ENCODE data around the gene GID8. TPM values are rescaled to one million over a fixed set of nuclear protein-coding genes. Genes with fewer than 3 reads are reported as not detected.

GID8 gene
- polyA plus RNA-seq, 6 donors from 2014 or later = 15.7 to 19.7 (median 17.8) TPM

DNA sequence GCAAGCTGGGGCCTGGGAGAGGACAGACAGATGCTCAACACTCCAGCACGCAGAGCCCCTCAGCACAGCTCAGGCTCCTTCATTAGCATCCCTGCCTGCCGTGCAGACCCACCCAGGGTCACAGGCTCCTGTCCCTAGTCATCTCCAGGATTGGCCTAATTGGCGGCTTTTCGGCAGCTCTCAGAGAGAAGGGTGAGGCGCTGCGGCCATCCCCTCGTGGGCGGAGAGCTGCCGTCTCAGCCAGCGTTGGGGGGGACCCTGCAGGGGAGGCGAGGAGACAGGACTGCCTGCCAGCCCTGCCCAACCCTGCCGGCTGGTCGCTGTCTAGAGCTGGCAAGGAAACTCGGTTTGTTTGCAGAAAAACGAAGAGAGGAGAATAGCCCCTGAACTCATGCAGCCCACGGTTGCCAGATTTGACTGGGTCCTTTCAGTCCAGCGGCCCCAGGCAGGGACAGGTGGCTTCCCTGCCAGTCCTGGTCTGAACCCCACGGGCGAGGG, 42.0 kb downstream of the GID8 start:
- H3K4me3 Mint-ChIP-seq = peak overlapping the region in 4 of 8 donors; percentile 6 to 47 (median 24)
- DNase-seq (no peak), ATAC-seq (ENCODE audit: low read depth in 2 of 2) (no peak)
- no peaks in the 10 kb centered on the region for H3K9me3 Mint-ChIP-seq
- peak overlapping the region in 2 of 6 donors; percentile 80 to 95 for H3K27ac Mint-ChIP-seq
- H3K36me3 Mint-ChIP-seq = no peaks in the 10 kb centered on the region
- peaks cover 27 to 55% (median 34%) of the 10 kb centered on the region in 3 donors for H3K4me1 Mint-ChIP-seq
- H3K27me3 Mint-ChIP-seq = peaks cover 39 to 85% (median 59%) of the 10 kb centered on the region in 3 donors

DNA sequence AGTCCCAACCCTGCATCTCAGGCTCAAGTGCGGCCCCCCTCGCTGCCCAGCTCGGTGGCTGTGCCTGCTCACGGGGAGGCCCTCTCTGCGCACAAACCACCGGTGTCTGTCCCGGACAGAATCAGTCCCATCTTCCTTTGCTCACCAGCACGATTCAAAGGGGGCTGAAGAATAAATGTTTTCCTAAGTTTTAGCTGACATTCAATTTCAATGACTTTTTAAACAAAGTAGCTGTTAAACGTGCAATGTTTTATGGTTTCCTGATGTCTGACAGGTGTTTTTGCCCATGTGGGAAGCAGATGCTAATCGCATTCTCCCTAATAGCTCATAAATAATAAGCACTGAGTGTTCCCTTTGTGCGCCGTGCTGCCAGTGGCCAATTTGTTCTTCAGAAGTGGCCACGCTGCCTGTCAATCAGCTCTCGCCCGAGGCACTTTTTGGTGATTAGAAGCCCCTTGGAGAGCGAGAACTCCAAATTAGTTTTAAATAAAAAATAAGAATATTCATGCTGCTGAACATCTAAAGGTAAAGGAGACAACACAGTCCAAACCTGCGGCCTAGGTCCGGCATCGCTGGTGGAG, 42.5 kb downstream of the GID8 start:
- Mint-ChIP-seq H3K4me3 (peak overlapping the region in 3 of 8 donors; percentile 12 to 37 (median 30)), H3K4me1 (peaks cover 27 to 55% (median 34%) of the 10 kb centered on the region in 3 donors), H3K9me3 (no peaks in the 10 kb centered on the region), H3K27ac (peak overlapping the region in 1 of 6 donors; percentile 15), H3K27me3 (peaks cover 39 to 85% (median 61%) of the 10 kb centered on the region in 3 donors), H3K36me3 (no peaks in the 10 kb centered on the region)
- no peak for ATAC-seq (ENCODE audit: low read depth in 2 of 2)
- no peak for DNase-seq

DNA sequence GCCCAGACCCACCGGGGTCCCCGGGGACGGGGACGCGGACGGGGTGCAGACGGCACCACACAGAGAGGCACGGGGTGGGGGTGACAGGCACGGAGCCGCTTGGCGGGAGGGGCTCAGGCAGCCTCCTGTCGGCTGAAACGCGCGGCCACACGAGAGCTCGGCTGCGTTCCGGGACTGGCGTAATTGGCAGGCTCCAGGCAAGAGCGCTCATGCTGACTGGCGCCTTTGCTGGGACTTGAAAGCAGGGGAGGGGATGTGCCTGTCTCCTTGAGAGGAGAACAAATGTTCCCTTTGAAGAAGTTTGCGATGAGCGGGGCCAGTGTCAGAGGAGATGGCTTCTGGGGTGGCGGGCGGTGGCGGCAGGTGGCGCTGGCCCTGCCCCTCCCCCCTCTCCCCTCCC, 43.0 kb downstream of the GID8 start:
- Mint-ChIP-seq H3K4me1 (peaks cover 27 to 56% (median 34%) of the 10 kb centered on the region in 3 donors), H3K36me3 (no peaks in the 10 kb centered on the region), H3K27me3 (peaks cover 39 to 84% (median 61%) of the 10 kb centered on the region in 3 donors), H3K4me3 (peak overlapping the region in 2 of 8 donors; percentile 26 to 47), H3K9me3 (no peaks in the 10 kb centered on the region), H3K27ac (peak overlapping the region in 2 of 6 donors; percentile 54 to 79)
- ATAC-seq (ENCODE audit: low read depth in 2 of 2) (no peak), DNase-seq (peak; percentile 46)

DNA sequence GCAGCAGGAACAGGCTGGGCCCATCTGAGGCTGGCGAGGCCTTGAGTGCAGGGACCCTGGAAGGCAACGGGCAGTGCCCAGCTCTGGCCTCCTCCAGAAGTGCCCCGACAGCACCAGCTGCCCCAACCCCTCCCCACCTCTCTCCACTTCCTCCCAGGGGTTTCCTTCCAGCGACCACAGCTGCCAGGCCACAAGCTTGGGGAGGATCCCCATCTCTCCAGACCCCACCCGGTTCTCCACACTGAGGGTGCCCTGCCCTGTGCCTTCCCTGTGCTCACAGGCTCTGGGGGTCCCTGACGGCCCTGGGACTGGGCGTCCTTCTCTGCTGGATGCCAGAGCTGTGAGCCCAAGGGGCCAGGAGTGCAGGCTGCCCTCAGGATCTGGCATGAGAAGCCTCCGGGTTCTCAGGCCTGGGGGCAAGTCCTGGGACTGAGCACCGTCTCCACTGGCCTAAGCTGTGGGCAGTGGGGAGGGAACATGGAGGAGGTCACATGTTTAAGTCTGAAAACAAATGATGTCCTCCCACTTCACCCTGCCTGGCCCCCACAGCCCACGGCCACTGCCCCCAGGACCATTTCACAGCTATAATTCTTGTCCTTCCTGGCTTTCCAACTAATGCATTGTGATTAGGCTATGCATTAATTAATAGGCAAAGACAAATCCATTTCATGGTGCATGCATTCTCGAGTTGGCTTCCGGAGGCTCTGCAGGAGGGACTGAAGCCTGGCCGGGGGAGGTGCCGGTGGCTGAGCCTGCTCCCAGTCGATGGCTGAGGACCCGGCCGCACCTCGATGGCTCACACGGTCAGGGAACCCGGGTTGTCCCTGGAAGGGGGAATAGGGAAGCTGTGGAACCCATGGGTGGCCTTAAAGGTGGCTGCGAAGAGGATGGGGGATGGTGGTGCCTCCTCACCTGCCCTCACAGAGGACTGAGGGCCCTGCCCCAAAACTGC, 44.5 kb downstream of the GID8 start:
- H3K27me3 Mint-ChIP-seq = peaks cover 39 to 89% (median 70%) of the 10 kb centered on the region in 3 donors
- no peaks in the 10 kb centered on the region for H3K9me3 Mint-ChIP-seq
- ATAC-seq (ENCODE audit: low read depth in 2 of 2) (no peak), DNase-seq (no peak)
- H3K4me1 Mint-ChIP-seq = peaks cover 27 to 45% (median 34%) of the 10 kb centered on the region in 3 donors
- peak overlapping the region in 1 of 6 donors; percentile 30 for H3K27ac Mint-ChIP-seq
- no peaks in the 10 kb centered on the region for H3K36me3 Mint-ChIP-seq
- H3K4me3 Mint-ChIP-seq = peak overlapping the region in 1 of 8 donors; percentile 47

DNA sequence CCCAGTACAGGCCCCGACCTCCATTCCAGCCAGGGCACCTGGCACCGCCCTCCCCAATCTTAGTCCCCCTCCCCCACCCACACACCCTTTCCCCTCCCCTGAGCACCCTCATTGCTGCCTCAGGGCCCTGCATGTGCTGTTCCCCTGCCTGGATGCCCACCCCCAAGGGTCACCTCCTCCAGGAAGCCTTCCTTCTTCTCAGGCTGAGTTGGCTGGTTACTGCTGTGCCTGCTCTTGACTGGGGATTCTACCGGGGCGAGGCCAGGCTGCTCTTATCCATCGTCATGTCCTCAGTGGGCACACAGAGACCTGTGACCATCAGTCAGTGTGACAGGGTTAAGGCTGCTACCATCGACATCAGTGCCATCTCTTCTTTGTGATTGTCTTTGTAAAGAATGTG, 45.3 kb downstream of the GID8 start:
- H3K9me3 Mint-ChIP-seq = no peaks in the 10 kb centered on the region
- H3K4me3 Mint-ChIP-seq = peak overlapping the region in 2 of 8 donors; percentile 65 to 66
- DNase-seq (no peak), ATAC-seq (ENCODE audit: low read depth in 2 of 2) (no peak)
- peaks cover 20 to 37% (median 26%) of the 10 kb centered on the region in 3 donors for H3K4me1 Mint-ChIP-seq
- peak overlapping the region in 3 of 6 donors; percentile 30 to 70 (median 42) for H3K27ac Mint-ChIP-seq
- peaks cover 31 to 88% (median 73%) of the 10 kb centered on the region in 3 donors for H3K27me3 Mint-ChIP-seq
- no peaks in the 10 kb centered on the region for H3K36me3 Mint-ChIP-seq

DNA sequence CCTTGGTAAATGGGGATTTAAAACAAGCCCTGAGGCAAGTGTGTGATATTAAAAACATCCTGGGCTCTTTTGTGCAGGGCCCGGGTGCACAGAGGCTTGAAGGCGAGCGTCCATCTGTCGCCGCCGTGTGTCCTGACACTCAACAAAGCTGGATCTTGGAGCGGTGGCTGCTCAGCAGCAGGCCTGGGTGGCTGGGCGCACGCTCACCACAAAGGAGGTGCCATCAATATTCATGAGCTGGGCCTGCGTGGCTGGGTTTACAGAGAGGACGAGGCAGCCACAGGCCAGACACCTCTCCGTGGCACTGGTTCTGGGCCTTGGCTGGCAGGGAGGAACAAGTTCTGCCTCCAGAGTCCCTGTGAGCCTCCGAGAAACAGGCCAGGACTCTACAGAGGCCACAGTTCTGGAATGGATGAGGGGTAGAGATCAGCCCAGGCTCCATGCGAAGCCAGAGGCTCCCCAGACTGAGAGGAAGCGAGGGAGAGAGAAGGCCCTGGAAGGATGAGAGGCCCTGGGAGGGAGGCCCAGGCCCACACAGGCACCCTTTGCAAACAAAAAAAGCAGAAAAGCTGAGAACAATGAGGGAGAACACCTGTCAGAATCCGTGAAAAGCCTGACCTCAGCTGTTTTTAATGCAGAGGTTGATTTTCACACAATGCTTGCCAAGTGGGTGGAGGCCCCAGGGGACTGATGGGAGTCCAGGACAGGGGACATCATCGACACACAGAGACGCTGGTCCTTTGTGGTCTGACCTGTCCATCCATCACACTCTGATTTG, 46.9 kb downstream of the GID8 start:
- DNase-seq (no peak), ATAC-seq (ENCODE audit: low read depth in 2 of 2) (no peak)
- H3K9me3 Mint-ChIP-seq = no peaks in the 10 kb centered on the region
- H3K27me3 Mint-ChIP-seq = peaks cover 28 to 77% (median 68%) of the 10 kb centered on the region in 3 donors
- peaks cover 20 to 33% (median 26%) of the 10 kb centered on the region in 3 donors for H3K4me1 Mint-ChIP-seq
- H3K36me3 Mint-ChIP-seq = no peaks in the 10 kb centered on the region
- no peak overlapping the region for H3K27ac Mint-ChIP-seq
- H3K4me3 Mint-ChIP-seq = peak overlapping the region in 1 of 8 donors; percentile 52

DNA sequence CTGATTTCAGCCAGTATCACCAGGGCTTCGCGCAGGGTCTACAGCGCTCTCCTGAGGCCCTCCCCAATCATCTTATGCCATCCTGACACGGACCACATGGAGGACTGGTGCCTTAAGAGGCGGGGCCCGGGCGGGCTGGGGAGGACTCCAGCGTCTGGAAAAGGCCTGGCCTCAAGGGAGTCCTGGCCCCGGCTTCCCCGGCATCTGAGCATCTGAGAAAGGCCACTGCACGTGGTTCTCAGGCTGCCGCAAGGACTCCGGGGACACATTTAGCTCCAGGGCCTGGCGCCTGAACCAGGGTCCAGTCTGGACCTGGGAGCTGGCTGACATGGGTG, 47.5 kb downstream of the GID8 start:
- DNase-seq = no peak
- H3K36me3 Mint-ChIP-seq = no peaks in the 10 kb centered on the region
- no peak for ATAC-seq (ENCODE audit: low read depth in 2 of 2)
- no peak overlapping the region for H3K4me3 Mint-ChIP-seq
- H3K4me1 Mint-ChIP-seq = peaks cover 20 to 28% (median 22%) of the 10 kb centered on the region in 3 donors
- no peak overlapping the region for H3K27ac Mint-ChIP-seq
- no peaks in the 10 kb centered on the region for H3K9me3 Mint-ChIP-seq
- peaks cover 25 to 74% (median 65%) of the 10 kb centered on the region in 3 donors for H3K27me3 Mint-ChIP-seq

DNA sequence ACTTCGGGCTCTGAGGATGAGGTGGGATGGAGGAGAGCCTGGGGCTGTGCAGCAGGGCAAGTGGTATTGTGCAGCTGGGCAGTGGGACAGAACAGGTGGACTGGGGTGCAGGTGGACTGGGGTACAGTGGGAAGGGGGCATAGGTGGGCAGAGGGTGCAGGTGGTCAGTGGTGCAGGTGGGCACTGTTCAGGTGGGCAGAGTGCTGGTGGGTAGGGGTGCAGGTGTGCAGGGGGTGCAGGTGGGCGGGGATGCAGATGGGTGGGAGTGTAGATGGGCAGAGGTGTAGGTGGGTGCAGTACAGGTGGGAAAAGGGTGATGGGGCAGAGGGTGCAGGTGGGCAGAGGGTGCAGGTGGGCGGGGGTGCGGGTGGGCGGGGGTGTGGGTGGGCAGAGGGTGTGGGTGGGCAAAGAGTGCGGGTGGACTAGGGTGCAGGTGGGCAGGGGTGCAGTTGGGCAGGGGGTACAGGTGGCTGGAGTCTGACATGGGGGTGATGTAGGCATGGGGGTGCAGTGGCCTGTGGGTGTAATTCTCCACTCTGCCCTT, 48.4 kb downstream of the GID8 start:
- DNase-seq (no peak), ATAC-seq (ENCODE audit: low read depth in 2 of 2) (no peak)
- no peaks in the 10 kb centered on the region for H3K9me3 Mint-ChIP-seq
- no peaks in the 10 kb centered on the region for H3K36me3 Mint-ChIP-seq
- H3K27ac Mint-ChIP-seq = peak overlapping the region in 1 of 6 donors; percentile 8
- peaks cover 15 to 25% (median 16%) of the 10 kb centered on the region in 3 donors for H3K4me1 Mint-ChIP-seq
- H3K4me3 Mint-ChIP-seq = no peak overlapping the region
- peaks cover 18 to 76% (median 65%) of the 10 kb centered on the region in 3 donors for H3K27me3 Mint-ChIP-seq

DNA sequence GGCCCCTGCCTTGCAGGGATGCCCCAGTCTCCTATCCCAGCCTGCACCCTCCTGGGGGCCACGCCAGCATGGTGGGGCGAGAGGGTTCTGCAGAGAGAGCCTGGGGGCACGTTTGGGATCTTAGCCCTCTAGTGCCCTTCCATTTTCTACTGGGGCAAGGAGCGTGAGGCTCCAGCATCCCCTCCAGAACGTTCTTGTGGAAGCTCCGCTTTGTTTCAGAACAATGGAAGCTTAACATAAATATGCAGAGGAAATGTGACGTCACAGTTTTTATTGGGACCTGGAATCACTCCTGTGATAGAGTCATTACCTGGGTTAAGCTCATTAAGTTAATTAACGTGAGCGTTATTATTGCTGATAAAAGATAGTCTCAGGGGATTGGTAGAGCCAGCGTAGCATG, 49.2 kb downstream of the GID8 start:
- ATAC-seq (ENCODE audit: low read depth in 2 of 2) (no peak), DNase-seq (no peak)
- Mint-ChIP-seq H3K9me3 (no peaks in the 10 kb centered on the region), H3K36me3 (no peaks in the 10 kb centered on the region), H3K4me1 (peaks cover 7 to 18% (median 13%) of the 10 kb centered on the region in 3 donors), H3K4me3 (no peak overlapping the region), H3K27ac (peak overlapping the region in 1 of 6 donors; percentile 6), H3K27me3 (peaks cover 21 to 76% (median 61%) of the 10 kb centered on the region in 3 donors)

DNA sequence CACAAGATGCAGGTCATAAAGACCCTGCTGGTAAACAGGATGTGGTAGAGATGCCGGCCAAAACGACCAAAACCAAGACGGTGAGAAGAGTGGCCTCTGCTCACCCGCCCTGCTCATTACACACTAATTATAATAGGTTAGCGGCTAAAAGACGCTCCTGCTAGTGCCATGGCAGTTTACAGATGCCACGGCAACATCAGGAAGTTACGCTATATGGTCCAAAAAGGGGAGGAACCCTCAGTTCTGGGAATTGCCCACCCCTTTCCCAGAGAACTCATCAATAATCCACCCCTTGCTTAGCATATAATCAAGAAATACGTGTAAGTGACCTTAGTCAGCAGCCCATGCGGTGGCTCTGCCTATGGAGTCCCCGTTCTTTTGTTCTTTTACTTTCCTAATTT, 51.3 kb downstream of the GID8 start:
- H3K27ac Mint-ChIP-seq = peak overlapping the region in 1 of 6 donors; percentile 79
- H3K4me3 Mint-ChIP-seq = peak overlapping the region; percentile 38 to 90 (median 76)
- H3K4me1 Mint-ChIP-seq = peaks cover 4 to 14% (median 13%) of the 10 kb centered on the region in 3 donors
- no peaks in the 10 kb centered on the region for H3K9me3 Mint-ChIP-seq
- DNase-seq (no peak), ATAC-seq (ENCODE audit: low read depth in 2 of 2) (peak in 1 of 2 donors; percentile 23)
- H3K27me3 Mint-ChIP-seq = peaks cover 13 to 66% (median 51%) of the 10 kb centered on the region in 3 donors
- no peaks in the 10 kb centered on the region for H3K36me3 Mint-ChIP-seq

DNA sequence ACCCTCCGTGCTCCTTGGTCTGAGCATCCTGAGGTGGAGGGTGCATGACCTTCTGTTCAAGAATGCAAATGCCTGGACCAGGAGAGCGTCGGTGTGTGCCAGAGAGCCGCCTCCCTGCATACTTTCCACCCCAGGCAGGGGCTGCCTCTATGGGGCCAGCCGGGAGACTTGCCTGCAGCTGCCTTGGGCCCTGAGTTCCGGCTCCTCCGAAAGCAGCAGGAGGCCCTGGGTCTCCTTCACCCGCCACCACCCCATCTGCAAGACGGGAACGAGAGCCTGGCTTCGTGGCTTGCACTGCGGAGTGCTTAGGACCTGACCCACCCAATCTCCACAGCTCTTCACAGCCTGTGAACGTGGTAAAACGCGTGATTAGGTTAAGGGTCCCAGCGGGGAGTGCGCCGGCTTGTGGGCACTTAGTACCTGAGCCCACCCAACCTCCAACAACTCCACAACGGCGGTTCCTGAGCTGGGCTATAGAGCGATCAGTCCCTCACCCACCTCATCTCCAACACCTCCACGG, 52.4 kb downstream of the GID8 start:
- H3K4me1 Mint-ChIP-seq = peaks cover 4 to 14% (median 13%) of the 10 kb centered on the region in 3 donors
- no peaks in the 10 kb centered on the region for H3K36me3 Mint-ChIP-seq
- peak overlapping the region in 2 of 8 donors; percentile 9 to 57 for H3K4me3 Mint-ChIP-seq
- no peak overlapping the region for H3K27ac Mint-ChIP-seq
- no peak for ATAC-seq (ENCODE audit: low read depth in 2 of 2)
- no peaks in the 10 kb centered on the region for H3K9me3 Mint-ChIP-seq
- H3K27me3 Mint-ChIP-seq = peaks cover 19 to 68% (median 53%) of the 10 kb centered on the region in 3 donors
- no peak for DNase-seq

DNA sequence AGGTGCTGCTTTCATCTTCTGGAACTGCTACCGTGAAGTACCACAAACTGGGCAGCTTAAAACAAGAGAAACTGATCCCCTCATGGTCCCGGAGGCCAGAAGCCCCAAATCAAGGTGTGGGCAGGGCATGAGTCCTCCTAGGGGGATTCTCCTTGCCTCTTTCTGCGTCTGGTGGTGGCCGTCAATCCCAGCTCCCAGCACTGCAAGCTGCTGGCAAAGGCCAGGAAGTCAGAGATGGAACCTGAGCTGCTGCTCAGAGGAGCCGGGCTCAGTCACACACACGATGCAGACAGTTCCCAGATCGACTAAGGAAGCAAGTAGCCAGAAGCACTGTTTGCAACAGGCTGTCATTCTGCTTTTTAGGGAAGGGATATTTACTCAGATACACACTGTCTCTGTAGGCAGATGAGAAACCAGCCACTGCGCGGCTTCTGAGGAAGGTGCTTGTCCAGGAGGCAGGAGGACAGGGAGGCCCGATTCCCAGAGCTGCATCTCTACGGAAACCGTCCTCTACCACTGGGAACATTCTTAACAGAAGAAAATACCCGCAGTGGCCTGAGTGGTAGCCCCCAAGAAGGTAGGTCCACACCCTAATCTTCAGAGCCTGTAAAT, 53.4 kb downstream of the GID8 start:
- Mint-ChIP-seq H3K27me3 (peaks cover 22 to 71% (median 56%) of the 10 kb centered on the region in 3 donors), H3K4me3 (no peak overlapping the region), H3K27ac (no peak overlapping the region), H3K36me3 (no peaks in the 10 kb centered on the region), H3K4me1 (peaks cover 4 to 14% (median 10%) of the 10 kb centered on the region in 3 donors), H3K9me3 (no peaks in the 10 kb centered on the region)
- DNase-seq = no peak
- no peak for ATAC-seq (ENCODE audit: low read depth in 2 of 2)
